Daoy (cell line): ENCODE data around the gene TRIO. TPM values are rescaled to one million over a fixed set of nuclear protein-coding genes. Genes with fewer than 3 reads are reported as not detected.

Experiments used
- DNase-seq: peaks from one replicate; pipeline ENCODE4 v3.0.0-alpha.2; 2015; ENCODE audit warnings: low read depth
- total RNA-seq: library from RNA; depleted of rRNA; stranded (reverse); fragments of >200 nt; shearing (Covaris generic); gene quantifications from 2 replicates; pipeline ENCODE4 v1.2.3, GENCODE V29; 2014

Gene TRIO
- total RNA-seq, 1 experiment from 2014 or later = 112 TPM

GRCh38 chr5:14408969-14409586, 265.9 kb downstream of the TRIO start:
- no peak for DNase-seq

GRCh38 chr5:14410068-14410393, 266.9 kb downstream of the TRIO start:
- DNase-seq = no peak

GRCh38 chr5:14410394-14411201, 267.5 kb downstream of the TRIO start:
- DNase-seq = no peak

- DNase-seq = no peak
Observed at GRCh38 chr5:14411216-14411615, 268.1 kb downstream of the TRIO start.

GRCh38 chr5:14413331-14413750, 270.2 kb downstream of the TRIO start:
- no peak for DNase-seq

DNA sequence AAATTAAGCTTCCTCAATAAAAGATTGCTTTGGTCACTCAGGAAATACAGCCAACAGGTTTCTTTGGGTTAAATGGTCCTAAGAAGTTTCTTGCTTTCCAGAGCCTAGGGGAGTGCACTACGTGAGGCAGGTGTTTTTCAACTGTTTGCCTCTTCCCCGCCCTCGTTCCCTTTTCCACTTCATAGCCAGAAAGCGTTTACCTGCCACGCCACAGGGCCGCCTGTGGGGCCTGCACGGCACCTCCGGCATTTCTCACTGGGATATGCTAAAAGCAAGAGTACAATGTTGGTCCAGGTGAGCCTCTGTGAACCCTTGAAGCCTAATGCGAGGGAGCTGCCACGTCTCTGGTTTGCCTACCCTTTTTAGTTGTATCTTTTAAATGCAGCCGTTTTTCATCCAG, 270.9 kb downstream of the TRIO start:
- DNase-seq = no peak

GRCh38 chr5:14414656-14415023, 271.5 kb downstream of the TRIO start:
- no peak for DNase-seq

DNA sequence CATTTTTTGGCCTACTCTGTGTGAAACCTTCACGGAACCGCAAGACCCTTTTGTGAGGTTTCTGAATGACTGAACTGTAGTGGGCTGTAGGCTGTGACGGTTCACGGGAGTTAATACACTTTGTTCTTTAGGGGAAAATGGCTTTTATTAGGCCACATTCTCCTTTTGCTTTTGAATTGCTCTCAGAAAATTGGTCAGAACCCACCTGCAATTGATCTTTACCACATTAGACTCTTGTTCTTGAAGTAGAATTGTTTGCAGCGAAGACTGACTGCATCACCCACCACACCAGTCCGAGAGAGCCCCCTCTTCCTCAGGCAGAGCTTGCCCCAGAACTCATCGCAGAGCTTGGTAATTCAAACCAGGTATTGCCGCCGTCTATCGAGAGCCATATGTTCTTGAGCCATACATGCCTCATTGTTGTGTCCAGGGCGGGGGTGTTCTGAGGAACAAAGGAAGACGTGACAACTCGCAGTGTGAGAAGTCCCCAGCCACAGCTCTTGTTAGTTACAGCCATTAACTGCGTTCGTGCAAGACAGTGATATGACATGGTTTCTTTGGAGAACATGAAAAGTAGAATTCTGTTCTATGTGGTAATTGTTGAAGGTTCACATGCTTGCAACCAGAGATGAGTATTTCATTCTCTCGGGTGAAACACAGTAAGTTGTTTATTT, 272.0 kb downstream of the TRIO start:
- no peak for DNase-seq

DNA sequence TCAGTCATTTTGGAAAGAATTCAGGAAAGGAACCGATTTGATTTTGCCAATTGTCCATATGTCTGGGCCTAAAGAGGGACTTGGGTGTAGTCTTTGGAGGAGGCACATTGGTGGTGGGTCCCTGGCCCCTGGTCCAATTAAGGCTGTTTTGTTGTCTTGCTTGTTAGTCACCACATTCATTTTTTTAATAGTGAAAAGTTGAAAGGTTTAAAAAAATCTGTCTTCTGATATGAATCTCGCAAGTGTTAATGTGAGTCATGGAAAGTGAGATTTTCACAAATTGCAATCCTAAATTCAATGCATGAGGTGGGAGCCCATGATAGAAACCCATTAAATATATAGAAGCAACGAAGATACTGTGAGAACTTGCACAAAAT, 272.5 kb downstream of the TRIO start:
- DNase-seq = no peak

DNA sequence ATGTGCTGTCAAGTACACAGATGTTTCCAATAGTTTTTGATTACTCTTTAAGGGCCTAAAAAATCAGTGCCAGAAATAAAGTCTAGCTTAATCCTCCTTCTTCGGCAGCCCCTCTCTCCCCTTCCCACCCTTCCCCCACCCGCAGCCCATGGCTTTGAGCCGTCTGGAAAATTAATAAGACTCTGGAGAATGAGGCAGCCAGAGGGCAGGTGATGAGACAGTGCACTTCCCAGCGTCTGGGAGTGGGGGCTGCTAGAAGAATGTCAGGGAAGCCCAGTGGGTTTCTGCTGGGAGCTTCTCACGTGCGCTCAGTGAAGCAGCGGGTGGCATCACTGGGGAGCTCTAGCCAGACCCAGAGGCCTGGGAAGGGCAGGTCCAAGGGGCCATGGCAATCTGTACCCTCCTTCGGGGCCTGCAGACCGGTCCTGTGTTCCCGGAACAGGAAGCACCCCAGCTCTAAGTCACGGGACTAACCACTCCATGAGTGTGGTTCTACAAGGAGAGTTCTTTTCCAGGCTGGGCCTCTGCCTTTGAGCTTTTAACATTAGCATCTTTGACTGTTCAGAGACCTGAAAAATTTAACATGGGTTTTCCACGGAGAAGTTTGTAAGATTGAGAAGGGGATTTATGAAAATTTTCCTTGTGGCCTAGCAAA, 273.6 kb downstream of the TRIO start:
- DNase-seq = no peak

- DNase-seq = peak; percentile 41
Observed at GRCh38 chr5:14417276-14417730, 274.2 kb downstream of the TRIO start.

GRCh38 chr5:14417792-14418765, 274.9 kb downstream of the TRIO start:
- no peak for DNase-seq

DNA sequence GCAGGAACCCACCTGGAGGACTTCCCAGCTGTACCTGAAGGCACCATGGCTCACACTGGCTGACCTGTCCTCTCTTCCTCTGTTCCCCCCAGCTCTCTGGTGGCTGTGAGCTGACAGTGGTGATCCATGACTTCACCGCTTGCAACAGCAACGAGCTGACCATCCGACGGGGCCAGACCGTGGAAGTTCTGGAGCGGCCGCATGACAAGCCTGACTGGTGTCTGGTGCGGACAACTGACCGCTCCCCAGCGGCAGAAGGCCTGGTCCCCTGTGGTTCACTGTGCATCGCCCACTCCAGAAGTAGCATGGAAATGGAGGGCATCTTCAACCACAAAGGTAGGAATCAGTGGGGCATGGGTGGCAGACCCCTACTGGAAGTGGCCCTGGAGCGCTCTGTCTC, 276.5 kb downstream of the TRIO start:
- DNase-seq = no peak

- DNase-seq = no peak
Observed at GRCh38 chr5:14420101-14420811, 277.1 kb downstream of the TRIO start.

DNA sequence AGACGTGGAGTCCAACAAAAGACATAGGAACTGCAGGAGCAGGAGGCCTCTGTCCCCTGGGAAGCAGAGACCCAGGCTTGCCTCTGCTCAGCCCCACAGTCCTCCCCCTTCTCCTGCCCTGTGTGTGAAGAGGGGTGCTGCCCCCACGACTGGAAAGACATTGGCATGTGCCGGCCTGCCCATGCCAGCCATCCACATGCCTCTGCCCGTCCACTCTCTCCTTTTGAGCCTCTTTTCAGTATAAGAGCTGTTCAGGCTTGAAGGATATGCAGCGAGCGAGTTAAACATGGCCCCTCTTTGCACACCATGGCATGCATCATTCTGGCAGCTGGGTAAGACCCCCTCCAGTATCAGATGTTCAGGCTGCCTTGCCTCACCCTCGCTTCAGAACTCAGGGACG, 278.7 kb downstream of the TRIO start:
- DNase-seq = no peak

DNA sequence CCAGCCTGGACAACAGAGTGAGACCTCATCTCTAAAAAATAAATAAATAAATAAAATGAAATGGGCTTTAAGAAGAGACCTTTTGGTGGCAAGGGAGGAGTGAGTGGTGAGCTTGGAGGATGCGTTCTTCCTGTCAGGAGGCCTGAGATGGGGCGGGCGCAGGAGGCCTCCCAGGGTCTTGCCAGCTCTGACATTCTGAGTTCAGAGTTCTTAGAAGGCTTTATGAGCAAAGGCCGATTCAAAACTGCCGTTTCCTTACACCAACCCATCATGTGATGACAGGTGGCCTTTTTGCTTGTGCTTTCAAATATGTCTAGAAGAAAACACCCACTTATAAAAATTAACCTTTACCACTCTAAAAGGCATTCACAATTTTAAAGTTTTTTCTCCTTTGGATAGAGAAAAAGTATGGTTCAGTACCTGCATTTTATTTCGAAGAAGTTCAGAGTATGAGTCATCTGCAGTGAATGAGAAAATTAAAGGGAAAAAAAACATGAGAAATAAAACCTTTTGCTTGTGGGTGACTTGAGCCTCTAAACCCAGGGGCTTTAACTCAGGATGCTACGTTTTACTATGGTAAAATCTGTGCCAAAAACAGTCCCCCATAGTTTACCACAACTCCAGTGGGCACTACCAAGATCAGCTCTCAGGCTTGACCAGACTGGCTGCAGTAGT, 281.0 kb downstream of the TRIO start:
- DNase-seq = no peak

GRCh38 chr5:14425559-14425958, 282.4 kb downstream of the TRIO start:
- no peak for DNase-seq

DNA sequence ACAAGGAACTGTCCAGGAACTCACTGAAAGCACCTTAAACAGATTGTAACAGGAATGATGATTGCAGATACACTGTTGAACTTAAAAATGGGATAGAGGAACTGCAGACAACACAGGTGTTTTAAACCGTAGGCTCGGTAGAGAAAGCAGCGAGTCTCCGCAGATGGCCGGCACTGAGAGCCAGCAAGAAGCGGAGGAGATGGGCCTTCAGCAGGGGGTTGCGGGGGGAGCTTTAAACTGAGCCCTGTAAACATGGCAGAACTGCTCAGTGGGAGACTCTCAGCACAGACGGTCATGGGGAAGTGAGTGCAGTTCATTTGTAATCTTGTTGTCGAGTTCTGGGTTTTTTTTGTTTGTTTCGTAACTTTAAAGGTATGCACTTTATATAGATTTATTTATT, 283.4 kb downstream of the TRIO start:
- no peak for DNase-seq

DNA sequence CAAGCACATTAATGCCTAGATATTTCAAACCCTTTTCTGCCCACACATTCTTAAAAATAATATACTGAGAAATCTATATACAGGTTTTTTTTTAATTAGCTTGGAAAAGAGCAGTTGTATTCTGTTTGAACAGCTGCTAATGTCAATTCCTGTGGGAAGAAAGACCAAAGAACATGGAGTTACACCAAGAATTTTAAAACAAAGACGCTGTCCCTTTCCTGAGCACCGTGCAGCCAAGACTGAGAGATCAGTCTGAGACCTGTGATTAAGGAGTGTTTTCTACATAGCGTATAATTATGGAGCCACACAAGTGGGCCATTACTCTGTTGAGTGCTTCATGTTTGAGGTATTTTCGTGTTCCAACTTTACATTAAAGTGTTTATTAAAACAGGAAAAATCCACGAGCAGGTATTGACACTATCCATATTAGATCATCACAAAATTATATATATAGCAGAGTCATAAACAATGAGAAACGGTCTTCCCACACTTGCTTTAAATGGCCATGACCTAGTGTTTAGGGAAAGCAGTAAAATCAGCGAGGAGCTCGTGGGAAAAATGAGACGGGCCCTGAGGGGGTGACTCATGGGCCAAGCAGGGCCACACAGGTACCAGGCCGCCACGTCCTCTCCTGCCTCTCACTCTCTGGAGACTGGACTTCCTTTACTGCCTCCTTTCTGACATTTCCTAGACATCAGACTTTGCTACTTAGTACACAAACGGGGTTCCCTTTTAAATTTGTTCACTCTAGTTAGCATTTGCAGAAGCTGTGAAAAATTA, 285.4 kb downstream of the TRIO start:
- DNase-seq = peak; percentile 71
